HEK293T (cell line): Measurements from ENCODE around the gene CCDC180.

Experiments used
- ARNT ChIP-seq: fragments of 450-650 bp; IDR thresholded peaks from 2 replicates; pipeline ENCODE4 v1.6.1; 2017; ENCODE audit warnings: mild to moderate bottlenecking
- BHLHE40 ChIP-seq: fragments of 450-650 bp; IDR thresholded peaks from 2 replicates; pipeline ENCODE4 v1.6.1; 2016; ENCODE audit warnings: mild to moderate bottlenecking, moderate library complexity, borderline replicate concordance
- FOXK2 ChIP-seq: fragments of 450-650 bp; IDR thresholded peaks from 2 replicates; pipeline ENCODE4 v1.6.1; 2016; ENCODE audit warnings: mild to moderate bottlenecking
- FOXM1 ChIP-seq: fragments of 450-650 bp; IDR thresholded peaks from 2 replicates; pipeline ENCODE4 v1.6.1; 2017; ENCODE audit warnings: mild to moderate bottlenecking, borderline replicate concordance
- SP1 ChIP-seq: fragments of 450-650 bp; IDR thresholded peaks from 2 replicates; pipeline ENCODE4 v1.6.1; 2017
- ZNF384 ChIP-seq: fragments of 450-650 bp; IDR thresholded peaks from 2 replicates; pipeline ENCODE4 v1.6.1; 2016

GRCh38 chr9:97321251-97321650, 13.8 kb downstream of the CCDC180 start:
- no peak for TF ChIP-seq ZNF384
- no peak for TF ChIP-seq FOXM1
- no peak for TF ChIP-seq ARNT
- no peak for TF ChIP-seq SP1
- no peak for TF ChIP-seq FOXK2
- no peak for TF ChIP-seq BHLHE40
